HG03103 (cell line): ENCODE measurements around the gene DDX51.
A peak's percentile ranks its signal among the peaks of the same experiment; 100 is the strongest.
"Not testable (repeated sequence)": the region's sequence is repeated elsewhere in the genome, so short reads cannot be mapped to it uniquely, and the experiment has no call there.

ENCODE experiments used
- ATAC-seq: cut with Tn5 transposase; IDR thresholded peaks from one replicate; pipeline ENCODE4 v1.9.1; 2021; ENCODE audit warnings: low read depth; ENCODE audit not compliant: unreplicated experiment

The DDX51 gene

DNA sequence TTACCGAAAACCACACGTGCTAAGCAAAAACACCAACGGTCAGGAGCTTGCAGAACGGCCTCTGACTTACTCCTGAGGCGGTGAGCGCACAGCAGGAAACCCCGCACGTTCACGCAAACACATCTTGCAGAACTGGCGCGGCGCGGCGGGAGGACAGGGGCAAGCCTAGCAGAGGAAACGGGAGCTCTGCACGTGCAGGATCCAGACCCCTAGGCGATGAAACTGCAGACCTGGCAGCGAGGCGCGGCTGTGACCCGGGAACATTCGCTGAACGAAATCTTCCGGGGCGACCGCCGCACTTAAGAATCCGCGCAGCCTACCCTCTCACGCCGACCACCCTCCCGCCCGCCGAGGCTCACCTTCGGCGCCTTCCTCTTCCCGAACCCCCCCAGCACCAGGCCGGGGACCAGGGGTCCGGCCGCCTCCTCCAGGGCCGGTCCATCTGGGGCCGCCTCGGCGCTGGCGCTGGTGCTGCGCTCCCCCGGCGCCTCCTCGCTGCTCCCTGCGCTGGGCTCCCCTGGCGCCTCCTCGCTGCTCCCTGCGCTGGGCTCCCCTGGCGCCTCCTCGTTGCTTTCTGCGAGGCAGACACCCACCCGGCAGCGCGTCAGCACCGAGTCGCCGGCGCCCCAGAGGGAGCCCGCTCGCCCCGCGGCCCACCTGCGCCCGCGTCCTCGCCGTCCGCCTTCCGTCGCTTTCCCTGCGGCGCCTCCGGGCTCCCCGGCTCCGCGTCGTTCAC lies 615 bp downstream of the DDX51 start:
- ATAC-seq, result peak; percentile 15

DNA sequence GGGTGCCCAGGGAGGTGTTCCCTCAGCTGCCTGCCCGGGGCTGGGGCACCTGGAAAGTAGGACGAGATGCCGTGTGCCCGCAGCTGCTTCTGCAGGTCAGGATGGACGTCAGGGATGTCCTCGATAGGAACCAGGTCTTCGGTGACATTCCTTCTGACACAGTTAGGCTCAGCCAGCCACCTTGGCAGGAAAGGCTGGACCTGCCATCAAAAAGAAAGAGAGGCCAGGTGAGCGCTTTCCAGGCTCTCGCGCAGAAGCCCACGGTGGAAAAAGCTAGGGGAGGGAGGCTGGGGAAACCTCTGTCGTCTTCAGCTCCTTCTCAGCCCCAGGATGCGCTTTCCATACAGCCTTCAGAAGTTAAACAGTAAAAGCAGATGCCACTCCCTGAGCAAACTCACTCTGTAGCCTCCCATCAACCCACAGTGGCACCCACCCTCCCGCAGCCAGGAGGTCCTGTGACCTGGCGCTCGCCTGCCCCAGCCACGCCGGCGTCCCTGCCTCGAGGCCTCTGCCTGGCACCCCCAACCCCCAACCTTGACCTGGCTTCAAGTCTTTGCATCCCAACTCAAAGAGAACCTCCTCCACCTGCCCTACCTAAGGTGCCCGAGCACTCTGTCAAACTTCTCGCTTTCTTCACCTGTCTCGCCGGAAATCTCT lies 1.3 kb downstream of the DDX51 start:
- no peak for ATAC-seq

DNA sequence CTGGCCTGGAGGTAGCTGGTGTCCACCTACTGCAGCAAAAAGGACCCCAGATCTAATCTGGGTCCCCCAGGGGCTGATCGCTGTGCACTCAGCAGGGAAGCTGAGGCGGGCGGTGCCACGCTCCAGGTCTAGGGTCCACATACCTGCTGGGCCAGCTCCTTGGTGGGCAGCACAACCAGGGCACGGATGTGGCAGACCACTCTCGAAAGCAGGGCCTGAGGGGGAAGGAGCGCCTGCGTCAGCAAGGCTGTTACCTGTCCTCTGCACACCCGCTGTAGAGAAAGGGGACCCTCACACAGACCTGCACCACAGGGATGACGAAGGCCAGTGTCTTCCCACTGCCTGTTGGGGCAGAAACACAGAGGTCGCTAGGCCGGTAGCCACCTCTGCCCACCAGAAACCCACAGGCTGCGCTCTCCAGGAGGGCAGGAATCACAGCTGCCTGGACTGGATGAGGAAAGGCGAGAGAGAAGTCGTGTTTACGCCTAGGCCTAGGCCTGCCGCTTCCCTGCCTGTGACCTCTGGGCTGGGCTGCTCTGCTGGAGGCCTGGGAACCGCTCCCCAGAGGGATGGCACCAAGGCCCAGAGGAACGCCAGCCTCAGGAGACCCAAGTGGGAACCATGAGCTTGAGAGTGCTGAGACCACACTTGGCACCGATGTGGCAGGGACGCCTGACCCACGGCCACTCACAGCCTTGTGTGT lies 2.0 kb downstream of the DDX51 start:
- ATAC-seq, result no peak

DNA sequence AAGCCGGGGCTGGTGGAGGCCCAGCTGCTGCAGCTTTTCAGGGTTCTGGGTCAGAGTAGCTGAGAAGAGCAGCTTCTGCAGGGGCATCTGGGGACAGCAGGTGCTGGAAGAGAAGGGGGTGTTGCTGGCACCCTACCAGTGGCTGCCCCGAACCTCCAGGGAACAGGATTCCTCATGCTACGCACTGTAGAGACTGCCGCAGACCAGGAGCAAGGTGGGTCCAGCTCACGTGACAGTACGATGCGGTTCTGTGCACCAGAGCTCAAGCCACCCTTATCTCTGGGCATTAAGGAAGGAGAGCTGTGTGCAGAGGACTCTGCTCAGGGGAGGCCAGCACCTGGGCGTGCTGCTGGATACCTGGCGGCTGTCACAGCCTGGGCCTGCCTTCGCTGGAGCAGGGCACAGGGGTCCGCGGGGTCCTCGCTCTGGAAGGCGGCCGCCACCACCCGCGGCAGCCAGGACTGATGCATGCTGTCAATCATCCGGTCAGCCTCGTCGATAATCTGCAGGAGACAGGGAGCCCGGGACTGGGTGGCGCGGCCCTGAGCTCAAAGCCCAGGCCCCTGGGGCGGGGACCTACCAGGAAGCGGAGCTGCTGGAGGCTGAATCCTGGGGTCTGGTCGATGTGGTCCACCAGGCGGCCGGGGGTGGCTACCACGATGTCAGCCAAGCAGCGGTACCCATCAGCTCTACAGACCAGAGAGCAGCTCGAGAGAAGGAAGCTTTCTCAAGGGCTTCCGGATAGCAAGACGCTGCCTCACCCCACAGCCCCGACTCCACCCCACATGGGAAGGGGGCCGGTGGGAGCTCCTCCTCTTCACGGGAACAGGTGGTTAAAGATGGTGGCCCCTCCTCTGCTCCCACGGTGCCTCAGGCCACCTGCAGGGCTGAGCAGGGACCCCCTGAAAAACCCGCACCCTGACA lies 2.9 kb downstream of the DDX51 start:
- no peak for ATAC-seq

DNA sequence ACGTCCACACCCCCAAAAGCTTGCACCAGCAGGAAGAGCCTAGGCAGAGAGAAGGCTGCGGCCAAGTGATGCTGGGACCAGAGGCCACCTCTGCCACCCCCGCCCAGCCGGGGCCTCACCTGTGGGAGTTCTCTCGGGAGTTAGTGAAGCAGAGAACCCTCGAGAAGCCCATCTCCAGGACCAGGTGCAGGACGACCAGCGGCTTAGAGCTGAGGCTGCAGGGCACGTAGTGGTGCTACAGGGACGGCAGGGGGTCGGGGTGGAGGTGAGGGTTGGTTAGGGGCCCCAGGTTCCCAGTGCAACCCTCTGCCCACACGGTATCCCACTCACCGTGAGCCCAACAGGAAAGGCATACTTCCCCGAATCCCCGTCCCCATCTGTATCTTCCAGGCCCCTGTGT lies 3.6 kb downstream of the DDX51 start:
- no peak for ATAC-seq

DNA sequence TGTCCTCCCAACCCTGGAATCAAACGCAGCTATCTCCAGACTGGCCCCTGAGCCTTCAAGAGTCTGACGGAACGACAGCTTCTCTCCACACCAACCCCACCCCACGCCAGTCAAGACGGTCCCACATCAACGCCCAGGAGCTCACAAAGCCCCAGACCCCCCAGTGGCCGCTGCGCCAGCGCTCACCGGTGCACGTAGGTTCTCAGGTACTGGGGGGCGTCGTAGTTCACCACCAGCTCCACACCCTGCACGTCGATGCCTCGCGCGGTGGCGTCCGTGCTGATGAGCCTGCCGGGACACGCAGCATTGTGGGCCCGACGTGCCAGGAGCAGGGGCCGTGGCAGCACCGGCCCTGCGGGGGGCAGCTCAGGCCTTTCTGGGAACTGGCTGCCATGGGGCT lies 4.2 kb downstream of the DDX51 start:
- ATAC-seq, result no peak

- no peak for ATAC-seq
These were observed 4.9 kb downstream of the DDX51 start for GRCh38 chr12:132138941-132139871.

GRCh38 chr12:132137483-132138125 lies 6.5 kb downstream of the DDX51 start:
- ATAC-seq, result no peak

GRCh38 chr12:132136226-132136625 lies 7.9 kb downstream of the DDX51 start:
- not testable (repeated sequence) for ATAC-seq

DNA sequence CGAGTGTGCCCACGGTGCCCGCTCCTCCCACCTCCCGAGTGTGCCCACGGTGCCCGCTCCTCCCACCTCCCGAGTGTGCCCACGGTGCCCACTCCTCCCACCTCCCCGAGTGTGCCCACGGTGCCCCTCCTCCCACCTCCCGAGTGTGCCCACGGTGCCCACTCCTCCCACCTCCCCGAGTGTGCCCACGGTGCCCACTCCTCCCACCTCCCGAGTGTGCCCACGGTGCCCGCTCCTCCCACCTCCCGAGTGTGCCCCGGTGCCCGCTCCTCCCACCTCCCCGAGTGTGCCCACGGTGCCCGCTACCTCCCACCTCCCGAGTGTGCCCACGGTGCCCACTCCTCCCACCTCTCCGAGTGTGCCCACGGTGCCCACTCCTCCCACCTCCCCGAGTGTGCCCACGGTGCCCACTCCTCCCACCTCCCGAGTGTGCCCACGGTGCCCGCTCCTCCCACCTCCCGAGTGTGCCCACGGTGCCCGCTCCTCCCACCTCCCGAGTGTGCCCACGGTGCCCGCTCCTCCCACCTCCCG lies 9.4 kb downstream of the DDX51 start:
- ATAC-seq, result not testable (repeated sequence)

DNA sequence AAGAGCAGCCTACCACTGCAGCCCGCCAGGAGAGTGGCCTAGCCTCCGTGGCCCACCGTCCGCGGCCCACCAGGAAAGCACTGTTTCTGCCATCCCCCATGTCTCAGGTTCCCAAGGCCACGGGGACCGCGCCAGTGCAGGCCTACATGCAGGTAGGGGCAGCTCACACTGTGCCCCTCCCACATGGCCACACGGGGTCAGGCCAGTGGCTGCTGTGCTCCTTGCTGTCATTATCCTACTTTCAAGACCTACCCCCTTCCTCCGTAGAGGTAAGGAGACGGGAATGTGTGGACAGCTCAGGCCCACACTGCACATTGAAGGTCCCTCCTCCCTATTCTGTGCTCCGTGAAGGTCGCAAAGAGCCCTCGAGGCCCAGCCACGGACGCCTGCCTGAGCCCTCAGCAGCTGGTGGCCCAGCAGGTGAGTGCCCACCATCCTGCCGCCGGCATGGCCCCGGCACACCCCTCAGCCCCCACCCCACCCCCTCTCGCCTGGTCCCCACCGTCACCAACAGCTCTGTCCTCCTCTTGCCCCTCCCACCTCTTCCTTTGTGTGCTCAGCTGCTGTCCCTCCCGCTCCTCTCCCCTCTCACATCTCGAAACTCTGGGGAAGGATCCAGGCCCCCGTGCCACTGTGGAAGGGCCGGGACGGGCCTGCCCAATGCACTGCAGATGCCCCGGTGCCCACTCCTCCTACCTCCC lies 10.0 kb downstream of the DDX51 start:
- ATAC-seq, result no peak

GRCh38 chr12:132132609-132133430 lies 11.3 kb downstream of the DDX51 start:
- ATAC-seq, result no peak

GRCh38 chr12:132131952-132132351 lies 12.2 kb downstream of the DDX51 start:
- no peak for ATAC-seq

- ATAC-seq, result no peak
These were observed 12.9 kb downstream of the DDX51 start for GRCh38 chr12:132131229-132131628.

DNA sequence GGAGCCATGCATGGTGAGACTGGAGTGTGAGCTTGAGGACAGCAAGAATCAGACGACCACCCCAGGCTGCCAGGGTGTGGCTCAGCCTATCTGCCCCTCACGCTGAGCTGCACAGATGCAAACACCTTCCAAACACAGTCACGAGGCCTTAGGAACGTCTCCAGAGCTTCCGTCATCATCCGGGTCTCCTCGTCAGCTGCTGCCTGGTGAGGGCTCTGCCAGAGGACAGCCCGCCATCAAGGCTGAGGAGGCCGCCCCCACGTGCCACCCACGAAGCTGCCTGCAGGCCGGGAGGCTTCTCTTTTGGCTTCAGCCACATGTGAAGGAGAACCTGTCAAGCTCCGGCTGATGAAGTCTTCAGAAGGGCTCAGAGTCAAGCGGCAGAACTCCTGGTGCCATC lies 13.4 kb downstream of the DDX51 start:
- ATAC-seq, result no peak

DNA sequence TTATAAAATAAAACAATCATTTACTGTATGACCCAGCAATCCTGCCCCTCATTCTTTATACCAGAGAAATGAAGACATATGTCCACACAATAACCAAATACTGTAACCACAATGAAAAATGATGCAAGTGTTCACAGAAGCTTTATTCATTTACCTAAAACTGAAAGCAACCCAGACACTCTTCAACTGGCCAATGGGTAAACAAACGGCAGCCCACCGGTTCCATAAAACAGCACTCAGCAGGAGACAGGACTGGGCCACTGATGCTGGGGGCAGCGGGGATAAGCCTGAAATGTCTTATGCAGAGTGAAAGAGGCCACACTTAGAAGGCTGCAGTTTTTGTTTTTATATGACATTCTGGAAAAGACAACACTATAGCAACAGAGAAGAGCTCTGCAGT lies 15.1 kb downstream of the DDX51 start:
- ATAC-seq, result no peak

DNA sequence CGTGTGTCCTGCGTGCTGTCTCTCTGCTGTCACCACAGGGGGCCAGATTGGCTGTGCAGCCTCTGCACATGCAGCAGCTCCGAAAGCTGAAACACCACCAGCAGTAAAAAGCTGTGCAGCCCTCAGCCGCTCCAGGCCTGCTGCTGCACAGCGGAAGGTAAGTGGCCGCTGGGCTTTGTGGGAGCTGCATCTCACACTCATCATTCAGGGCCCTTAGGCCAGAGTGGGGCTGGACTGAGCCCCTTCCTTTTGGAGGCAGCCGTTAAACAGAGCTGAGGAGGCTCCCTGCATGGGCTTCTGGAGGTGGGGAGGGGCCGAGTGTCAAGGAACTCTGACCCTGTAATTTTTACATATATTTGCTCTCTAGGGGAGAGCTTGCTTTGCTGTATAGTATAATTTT lies 17.1 kb downstream of the DDX51 start:
- no peak for ATAC-seq
